H9 (cell line): ENCODE measurements around the gene MRPL9. TPM values are rescaled to one million over a fixed set of nuclear protein-coding genes. Genes with fewer than 3 reads are reported as not detected.

Experiments used
- DNase-seq: peaks from one replicate; pipeline ENCODE4 v3.0.0-alpha.2; 2017
- H2AFZ ChIP-seq: one replicate; pipeline ENCODE4 v1.6.1; 2013; ENCODE audit warnings: mild to moderate bottlenecking, low read length, control low read depth, moderate library complexity
- H2AK5ac ChIP-seq: 2 replicates; pipeline ENCODE4 v1.6.1; 2013; ENCODE audit warnings: low read length, control low read depth, mixed read lengths; ENCODE audit not compliant: insufficient read length
- H2BK120ac ChIP-seq: one replicate; pipeline ENCODE4 v1.6.1; 2013; ENCODE audit warnings: low read depth, mild to moderate bottlenecking, low read length, control low read depth, inconsistent platforms; ENCODE audit not compliant: poor library complexity, severe bottlenecking
- H2BK12ac ChIP-seq: 2 replicates; pipeline ENCODE4 v1.6.1; 2013; ENCODE audit warnings: low read length, control low read depth, mixed read lengths, low read depth; ENCODE audit not compliant: insufficient read length
- H2BK15ac ChIP-seq: 2 replicates; pipeline ENCODE4 v1.6.1; 2013; ENCODE audit warnings: low read depth, low read length, control low read depth
- H2BK20ac ChIP-seq: one replicate; pipeline ENCODE4 v1.6.1; 2013; ENCODE audit warnings: low read depth, mild to moderate bottlenecking, low read length, control low read depth, inconsistent platforms; ENCODE audit not compliant: poor library complexity, severe bottlenecking
- H2BK5ac ChIP-seq: 2 replicates; pipeline ENCODE4 v1.6.1; 2013; ENCODE audit warnings: low read length, control low read depth, mixed read lengths; ENCODE audit not compliant: insufficient read length
- H3K14ac ChIP-seq: 2 replicates; pipeline ENCODE4 v1.6.1; 2013; ENCODE audit warnings: low read length, control low read depth; ENCODE audit not compliant: insufficient read depth
- H3K18ac ChIP-seq: 2 replicates; pipeline ENCODE4 v1.6.1; 2013; ENCODE audit warnings: low read depth, mild to moderate bottlenecking, mixed read lengths, low read length, control low read depth; ENCODE audit not compliant: insufficient read length
- H3K23ac ChIP-seq: 2 replicates; pipeline ENCODE4 v1.6.1; 2013; ENCODE audit warnings: low read length, control low read depth, mixed read lengths, low read depth; ENCODE audit not compliant: insufficient read length
- H3K23me2 ChIP-seq: 2 replicates; pipeline ENCODE4 v1.6.1; 2013; ENCODE audit warnings: low read depth, mild to moderate bottlenecking, mixed read lengths, low read length, control low read depth; ENCODE audit not compliant: insufficient read length, poor library complexity, severe bottlenecking
- H3K27ac ChIP-seq: 2 replicates; pipeline ENCODE4 v1.5.1; 2013; ENCODE audit warnings: low read length, control low read depth, mixed read lengths, low read depth; ENCODE audit not compliant: insufficient read length
- H3K27me3 ChIP-seq: 2 replicates; pipeline ENCODE4 v1.6.1; 2013; ENCODE audit warnings: low read length, control low read depth, inconsistent platforms; ENCODE audit not compliant: insufficient read depth
- H3K4ac ChIP-seq: 2 replicates; pipeline ENCODE4 v1.6.1; 2013; ENCODE audit warnings: low read depth, mild to moderate bottlenecking, control low read depth, inconsistent platforms, low read length, moderate library complexity
- H3K4me1 ChIP-seq: 2 replicates; pipeline ENCODE4 v1.6.1; 2013; ENCODE audit warnings: low read length, control low read depth, inconsistent platforms; ENCODE audit not compliant: insufficient read depth
- H3K4me2 ChIP-seq: 2 replicates; pipeline ENCODE4 v1.6.1; 2013; ENCODE audit warnings: low read length, control low read depth, mixed read lengths; ENCODE audit not compliant: insufficient read length, insufficient read depth
- H3K56ac ChIP-seq: 2 replicates; pipeline ENCODE4 v1.6.1; 2013; ENCODE audit warnings: low read depth, mild to moderate bottlenecking, mixed read lengths, low read length, control low read depth; ENCODE audit not compliant: insufficient read length
- H3K79me1 ChIP-seq: 2 replicates; pipeline ENCODE4 v1.6.1; 2013; ENCODE audit warnings: low read depth, mild to moderate bottlenecking, moderate library complexity, low read length, control low read depth, inconsistent platforms; ENCODE audit not compliant: insufficient read depth, poor library complexity, severe bottlenecking
- H3K79me2 ChIP-seq: 2 replicates; pipeline ENCODE4 v1.6.1; 2013; ENCODE audit warnings: low read length, control low read depth, inconsistent platforms; ENCODE audit not compliant: insufficient read depth
- H3K9ac ChIP-seq: 2 replicates; pipeline ENCODE4 v1.6.1; 2013; ENCODE audit warnings: low read length, control low read depth, mixed read lengths; ENCODE audit not compliant: insufficient read length; ENCODE audit errors: extremely low read depth
- H3K9me3 ChIP-seq: one replicate; pipeline ENCODE4 v1.6.1; 2013; ENCODE audit warnings: low read depth, low read length, inconsistent platforms; ENCODE audit not compliant: control insufficient read depth
- H3T11ph ChIP-seq: one replicate; pipeline ENCODE4 v1.6.1; 2013; ENCODE audit warnings: mild to moderate bottlenecking, low read length, control low read depth, inconsistent platforms
- H4K20me1 ChIP-seq: one replicate; pipeline ENCODE4 v1.6.1; 2013; ENCODE audit not compliant: control insufficient read depth, insufficient read length, insufficient read depth
- H4K5ac ChIP-seq: 2 replicates; pipeline ENCODE4 v1.6.1; 2013; ENCODE audit warnings: low read depth, mild to moderate bottlenecking, mixed read lengths, low read length, control low read depth; ENCODE audit not compliant: insufficient read length
- H4K8ac ChIP-seq: replicated peaks from 2 replicates; pipeline ENCODE4 v1.6.1; 2013; ENCODE audit warnings: low read length, control low read depth, mixed read lengths, low read depth; ENCODE audit not compliant: insufficient read length
- H4K91ac ChIP-seq: 2 replicates; pipeline ENCODE4 v1.6.1; 2013; ENCODE audit warnings: low read depth, mild to moderate bottlenecking, moderate library complexity, mixed read lengths, low read length, control low read depth; ENCODE audit not compliant: insufficient read length
- H3K27ac Mint-ChIP-seq, 3 experiments: 2 replicates in 2 of 3; 3 replicates in 1 of 3; pipeline ENCODE4 v1.8.0; 2020 to 2021; ENCODE audit warnings: mixed read lengths in 3 of 3, mild to moderate bottlenecking in 1 of 3, moderate library complexity in 1 of 3
- H3K27me3 Mint-ChIP-seq: 2 replicates; pipeline ENCODE4 v1.8.0; 2021; ENCODE audit warnings: low read depth, mild to moderate bottlenecking, moderate library complexity, mixed read lengths
- H3K36me3 Mint-ChIP-seq, 3 experiments: 2 replicates in 2 of 3; 3 replicates in 1 of 3; pipeline ENCODE4 v1.8.0; 2020 to 2021; ENCODE audit warnings: low read depth in 3 of 3, mixed read lengths in 3 of 3; ENCODE audit not compliant: insufficient read depth in 1 of 3
- H3K4me1 Mint-ChIP-seq, 2 experiments: 2 replicates each; pipeline ENCODE4 v1.8.0; 2020; ENCODE audit warnings: mixed read lengths in 2 of 2
- H3K4me3 Mint-ChIP-seq, 2 experiments: 2 replicates in 1 of 2; 3 replicates in 1 of 2; pipeline ENCODE4 v1.8.0; 2020 to 2021; ENCODE audit warnings: mild to moderate bottlenecking in 2 of 2, mixed read lengths in 2 of 2, moderate library complexity in 1 of 2
- H3K9me3 Mint-ChIP-seq, 2 experiments: 2 replicates in 1 of 2; 3 replicates in 1 of 2; pipeline ENCODE4 v1.8.0; 2020; ENCODE audit warnings: mild to moderate bottlenecking in 2 of 2, mixed read lengths in 2 of 2, moderate library complexity in 1 of 2
- CTCF ChIP-seq: fragments of 200-600 bp; sonication (generic); conservative IDR thresholded peaks from 3 replicates; pipeline ENCODE4 v1.8.0; 2021; ENCODE audit warnings: antibody characterized with exemption, mild to moderate bottlenecking
- WGBS: extraction: QIAGEN DNeasy Blood & Tissue Kit; methylation state at CpG from one replicate; pipeline ENCODE4 v1.1.7; 2013; ENCODE audit warnings: missing lambda C conversion rate, low lambda C conversion rate, mixed read lengths; ENCODE audit not compliant: insufficient read length; ENCODE audit errors: extremely low coverage; 5-methylcytosine and 5-hydroxymethylcytosine counted together
- total RNA-seq: library from RNA; stranded (reverse); gene quantifications from 2 replicates; pipeline ENCODE4 v1.2.1, GENCODE V29; 2021

MRPL9 gene
- total RNA-seq, 1 experiment from 2014 or later, result 102 TPM

- Histone ChIP-seq H3K79me2 (no peaks in the 10 kb centered on the region), H3K14ac (no peak overlapping the region), H4K91ac (no peak overlapping the region), H3K23me2 (peaks cover 10% of the 10 kb centered on the region), H2BK5ac (no peak overlapping the region), H3K23ac (no peak overlapping the region), H3K27me3 (no peaks in the 10 kb centered on the region; the same call in 1 of the 2 replicates), H2BK120ac (no peak overlapping the region), H2AFZ (no peak overlapping the region), H3K79me1 (no peaks in the 10 kb centered on the region), H3K9me3 (no peaks in the 10 kb centered on the region), H2AK5ac (no peak overlapping the region), H4K8ac (no peak overlapping the region), H3K18ac (no peak overlapping the region), H3K27ac (no peak overlapping the region), H4K20me1 (no peaks in the 10 kb centered on the region), H2BK12ac (no peak overlapping the region), H3K4me1 (0 out of 2 replicates have a peak, but pooled peaks cover 4% of the 10 kb centered on the region), H2BK15ac (no peak overlapping the region), H4K5ac (no peak overlapping the region), H3K9ac (no peak overlapping the region), H3K56ac (no peak overlapping the region), H2BK20ac (no peak overlapping the region), H3T11ph (no peak overlapping the region), H3K4ac (no peak overlapping the region), H3K4me2 (no peak overlapping the region)
- Mint-ChIP-seq H3K4me3 (no peak overlapping the region), H3K36me3 (no peaks in the 10 kb centered on the region), H3K9me3 (no peaks in the 10 kb centered on the region), H3K4me1 (peaks cover 31 to 39% of the 10 kb centered on the region in 2 experiments), H3K27ac (no peak overlapping the region), H3K27me3 (peaks cover 9% of the 10 kb centered on the region)
- TF ChIP-seq CTCF, result no peak
- no peak for DNase-seq
- no CpG with 5 or more reads among the region's 10 CpGs for WGBS
Observed at GRCh38 chr1:151711951-151712350, 51.3 kb downstream of the MRPL9 start.
